ENCODE data around the gene C14orf180. TPM values are rescaled to one million over a fixed set of nuclear protein-coding genes. Genes with fewer than 3 reads are reported as not detected.

Gene C14orf180
- total and polyA plus RNA-seq, 2 donors from 2014 or later, result 2.1 to 3.1 TPM

DNA sequence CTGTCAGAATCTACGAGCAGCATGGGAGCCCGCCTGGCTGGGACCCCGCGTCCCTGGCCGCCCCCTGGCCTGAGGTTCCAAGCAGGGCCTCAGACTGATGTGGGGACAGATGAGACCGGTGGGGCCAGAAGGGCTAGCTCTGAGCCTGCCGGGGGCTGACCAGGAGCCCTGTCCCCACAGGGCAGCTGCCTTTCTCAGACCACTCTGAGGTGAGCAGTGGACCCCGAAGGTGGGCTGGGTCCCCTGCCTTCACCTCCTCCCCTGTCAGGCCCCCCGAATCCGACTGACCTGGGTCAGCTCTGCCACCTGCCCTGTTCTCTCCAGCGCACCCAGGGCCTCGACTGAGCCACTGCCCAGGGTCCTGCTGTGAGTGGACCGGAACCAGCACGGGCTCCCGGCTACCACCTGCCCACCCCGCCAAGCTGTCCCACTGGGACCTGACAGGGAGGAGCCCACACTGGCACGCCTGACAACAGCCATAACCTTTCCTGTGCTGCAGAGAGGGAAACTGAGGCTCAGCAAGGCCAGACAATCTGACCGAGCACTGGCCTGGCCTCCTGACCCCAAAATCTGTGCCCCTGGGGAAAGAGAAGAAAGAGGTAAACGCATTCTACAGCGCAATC, 54.7 kb downstream of the C14orf180 start:
- no peak for FAIRE-seq

DNA sequence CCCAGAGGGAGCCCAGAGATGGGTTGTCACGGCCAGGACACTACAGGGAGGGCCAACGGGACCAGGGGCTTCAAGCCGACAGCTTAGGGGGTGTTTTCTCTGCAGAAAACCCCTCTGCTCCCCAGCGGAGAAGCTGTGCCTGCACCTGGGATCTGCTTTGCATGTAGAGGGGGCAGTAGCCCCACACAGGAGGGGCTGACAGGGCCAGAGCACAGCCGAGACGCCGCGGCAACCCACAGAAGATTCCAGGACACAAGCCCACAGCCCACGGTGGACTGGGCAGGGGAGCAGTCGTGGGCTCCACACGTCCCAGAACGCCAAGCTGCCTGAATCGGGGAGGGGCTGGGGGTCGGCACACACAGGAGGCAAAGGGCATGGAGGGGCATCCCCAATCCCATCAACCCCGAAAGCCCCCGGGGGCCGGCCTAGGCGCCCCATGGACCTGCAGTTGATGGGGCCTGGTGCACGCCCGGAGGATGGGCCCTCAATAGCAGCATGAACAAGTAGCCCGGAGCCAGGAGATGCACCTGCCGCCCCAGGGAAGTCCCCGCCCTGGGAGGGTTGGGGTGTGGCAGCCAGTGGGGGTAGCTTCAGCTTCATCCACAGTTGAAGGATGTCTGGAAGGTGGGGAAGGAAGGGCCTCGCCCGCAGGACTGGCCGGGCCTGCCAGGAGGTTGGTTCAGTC, 55.5 kb downstream of the C14orf180 start:
- DNase-seq (no peak), FAIRE-seq (no peak)
- no peaks in the 10 kb centered on the region for H3K36me3 ChIP-seq (ENCODE audit: control insufficient read depth in 2 of 3, insufficient read depth in 3 of 3, low read length in 3 of 3)
- H3K4me3 ChIP-seq (ENCODE audit: low read length in 3 of 3), result no peak overlapping the region
- intact Hi-C loops (cut with DNase I), result no loop called here
- TF ChIP-seq, protein P1, sequence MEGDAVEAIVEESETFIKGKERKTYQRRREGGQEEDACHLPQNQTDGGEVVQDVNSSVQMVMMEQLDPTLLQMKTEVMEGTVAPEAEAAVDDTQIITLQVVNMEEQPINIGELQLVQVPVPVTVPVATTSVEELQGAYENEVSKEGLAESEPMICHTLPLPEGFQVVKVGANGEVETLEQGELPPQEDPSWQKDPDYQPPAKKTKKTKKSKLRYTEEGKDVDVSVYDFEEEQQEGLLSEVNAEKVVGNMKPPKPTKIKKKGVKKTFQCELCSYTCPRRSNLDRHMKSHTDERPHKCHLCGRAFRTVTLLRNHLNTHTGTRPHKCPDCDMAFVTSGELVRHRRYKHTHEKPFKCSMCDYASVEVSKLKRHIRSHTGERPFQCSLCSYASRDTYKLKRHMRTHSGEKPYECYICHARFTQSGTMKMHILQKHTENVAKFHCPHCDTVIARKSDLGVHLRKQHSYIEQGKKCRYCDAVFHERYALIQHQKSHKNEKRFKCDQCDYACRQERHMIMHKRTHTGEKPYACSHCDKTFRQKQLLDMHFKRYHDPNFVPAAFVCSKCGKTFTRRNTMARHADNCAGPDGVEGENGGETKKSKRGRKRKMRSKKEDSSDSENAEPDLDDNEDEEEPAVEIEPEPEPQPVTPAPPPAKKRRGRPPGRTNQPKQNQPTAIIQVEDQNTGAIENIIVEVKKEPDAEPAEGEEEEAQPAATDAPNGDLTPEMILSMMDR (IDR thresholded peaks at IDR 0.05; ENCODE audit: borderline replicate concordance, extremely low read depth, insufficient read depth), result no peak
- no peak overlapping the region for H3K27ac ChIP-seq (ENCODE audit: low read depth in 2 of 2, low read length in 2 of 2)
- H3K9me3 ChIP-seq (ENCODE audit: control insufficient read depth in 2 of 3, insufficient read depth in 1 of 3, low read length in 3 of 3), result no peaks in the 10 kb centered on the region
- H3K4me1 ChIP-seq (ENCODE audit: control insufficient read depth in 2 of 3, insufficient read depth in 2 of 3, low read depth in 1 of 3, low read length in 3 of 3), result no peaks in the 10 kb centered on the region
- no peak overlapping the region for H3K9ac ChIP-seq (ENCODE audit: low read length in 3 of 3)
- no peaks in the 10 kb centered on the region for H3K27me3 ChIP-seq (ENCODE audit: control insufficient read depth, insufficient read depth, low read length)

More for the DNA sequence above, 54.7 kb downstream of the C14orf180 start:
- Histone ChIP-seq H3K4me3 (ENCODE audit: low read length in 3 of 3) (no peak overlapping the region), H3K9me3 (ENCODE audit: control insufficient read depth in 2 of 3, insufficient read depth in 1 of 3, low read length in 3 of 3) (peaks cover 0 to under 1% (median 0%) of the 10 kb centered on the region in 3 donors), H3K36me3 (ENCODE audit: control insufficient read depth in 2 of 3, insufficient read depth in 3 of 3, low read length in 3 of 3) (no peaks in the 10 kb centered on the region), H3K4me1 (ENCODE audit: control insufficient read depth in 2 of 3, insufficient read depth in 2 of 3, low read depth in 1 of 3, low read length in 3 of 3) (no peaks in the 10 kb centered on the region), H3K27ac (ENCODE audit: low read depth in 2 of 2, low read length in 2 of 2) (no peak overlapping the region), H3K9ac (ENCODE audit: low read length in 3 of 3) (no peak overlapping the region), H3K27me3 (ENCODE audit: control insufficient read depth, insufficient read depth, low read length) (no peaks in the 10 kb centered on the region)
- intact Hi-C loops (cut with DNase I), result no loop called here
- TF ChIP-seq, protein P1 (IDR thresholded peaks at IDR 0.05; ENCODE audit: borderline replicate concordance, extremely low read depth, insufficient read depth), result no peak
- DNase-seq, result no peak

DNA sequence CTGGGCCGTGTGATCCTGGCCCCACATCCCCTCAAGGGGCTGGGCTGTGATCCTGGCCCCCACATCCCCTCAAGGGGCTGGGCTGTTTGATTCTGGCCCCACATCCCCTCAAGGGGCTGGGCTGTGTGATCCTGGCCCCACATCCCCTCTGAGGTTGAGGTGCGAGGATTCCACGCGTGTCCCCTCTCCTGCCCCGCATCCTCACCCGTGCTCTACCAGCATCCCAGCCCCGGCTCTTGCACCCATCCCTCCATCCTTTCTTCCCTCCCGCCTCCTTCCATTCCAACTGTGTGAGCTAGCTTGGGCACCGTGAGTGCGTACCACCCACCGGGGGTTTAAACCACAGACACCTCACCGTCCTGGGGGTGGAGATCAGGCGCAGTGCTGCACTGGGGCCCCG, 56.2 kb downstream of the C14orf180 start:
- TF ChIP-seq, protein P1 (IDR thresholded peaks at IDR 0.05; ENCODE audit: borderline replicate concordance, extremely low read depth, insufficient read depth), result no peak
- intact Hi-C loops (cut with DNase I), result no loop called here
- H3K4me3 ChIP-seq (ENCODE audit: low read length in 3 of 3), result no peak overlapping the region
- no peaks in the 10 kb centered on the region for H3K9me3 ChIP-seq (ENCODE audit: control insufficient read depth in 2 of 3, insufficient read depth in 1 of 3, low read length in 3 of 3)
- H3K27ac ChIP-seq (ENCODE audit: low read depth in 2 of 2, low read length in 2 of 2), result no peak overlapping the region
- DNase-seq (no peak), FAIRE-seq (no peak)
- no peaks in the 10 kb centered on the region for H3K36me3 ChIP-seq (ENCODE audit: control insufficient read depth in 2 of 3, insufficient read depth in 3 of 3, low read length in 3 of 3)
- H3K27me3 ChIP-seq (ENCODE audit: control insufficient read depth, insufficient read depth, low read length), result no peaks in the 10 kb centered on the region
- no peak overlapping the region for H3K9ac ChIP-seq (ENCODE audit: low read length in 3 of 3)
- H3K4me1 ChIP-seq (ENCODE audit: control insufficient read depth in 2 of 3, insufficient read depth in 2 of 3, low read depth in 1 of 3, low read length in 3 of 3), result no peaks in the 10 kb centered on the region
